ENCODE measurements around the gene TSC22D1. TPM values are rescaled to one million over a fixed set of nuclear protein-coding genes. Genes with fewer than 3 reads are reported as not detected.
A peak's percentile ranks its signal among the peaks of the same experiment; 100 is the strongest.

The TSC22D1 gene
- total RNA-seq (2014; rRNA removed) (163 and 194 TPM in 2 replicates), Bru-seq, nascent RNA (percentile 93 among the genes with signal in this experiment), BruChase-seq, experiment 1, labeled RNA remaining after a 6-hour chase (percentile 85 among the genes with signal in this experiment), BruChase-seq, experiment 2, labeled RNA remaining after a 2-hour chase (percentile 92 among the genes with signal in this experiment)
- long read RNA-seq, full-length matches to known transcripts, result 519 of 567 reads
- long read RNA-seq, partial matches to known transcripts, result 4 of 567 reads
- long read RNA-seq, other reads (novel, unspliced or antisense), result 44 of 567 reads

GRCh38 chr13:44575741-44576350 lies at the start of gene TSC22D1:
Gene TSC22D1 (minus strand): TSS chr13:44576330. CDS start chr13:44576074, 256 bp downstream.
- intact Hi-C loops (cut with micrococcal nuclease), result loop anchor here (2.0 to 5.0 kb wide), 4 partner anchors 139 to 396 kb away; no protein-coding TSS in a partner anchor
- CTCF ChIA-PET, result no interaction called here
- no peaks in the 10 kb centered on the region for H3K9me2 ChIP-seq (replicated peaks; ENCODE audit: low read length)
- POLR2A ChIA-PET (ENCODE audit: unreplicated experiment), result interaction anchor here (0.6 kb wide), 1 partner anchor 88 kb away, joined by 5 read pairs; no protein-coding TSS in a partner anchor
- H2AFZ ChIP-seq (ENCODE audit: low read length), result peak within 1 kb of the TSS; percentile 75
- H3K27ac ChIP-seq (ENCODE audit: low read length), result peak within 1 kb of the TSS; percentile 80
- peak within 1 kb of the TSS; percentile 84 for H3K4me3 ChIP-seq (ENCODE audit: low read length)
- no peak for TF ChIP-seq EZH2phosphoT487 (IDR thresholded peaks at IDR 0.05; ENCODE audit: borderline replicate concordance, low read length)
- no peak for TF ChIP-seq CTCF (conservative IDR thresholded peaks at IDR 0.05; ENCODE audit: low read depth, low read length)
- no peak for TF ChIP-seq EZH2 (IDR thresholded peaks at IDR 0.05; ENCODE audit: low read length, unreplicated experiment)
- 0 out of 2 replicates have a peak, but pooled peaks cover 3% of the 10 kb centered on the region for H3K36me3 ChIP-seq (ENCODE audit: low read depth, low read length)
- H3K27me3 ChIP-seq (ENCODE audit: low read length), result no peaks in the 10 kb centered on the region
- H3K9me3 ChIP-seq (ENCODE audit: low read length), result no peaks in the 10 kb centered on the region
- ATAC-seq (no peak), DNase-seq (peak; percentile 21)
- BruUV-seq (replicated peaks), result TSS peak; percentile 20
- H3K79me2 ChIP-seq (ENCODE audit: low read length), result peaks cover 61% of the 10 kb centered on the region
- H3F3A ChIP-seq (ENCODE audit: low read length, unreplicated experiment), result no peaks in the 10 kb centered on the region
- H3K4me2 ChIP-seq (ENCODE audit: low read length), result peak within 1 kb of the TSS; percentile 94
- peaks cover 26% of the 10 kb centered on the region for H4K20me1 ChIP-seq (ENCODE audit: low read length)
- peak within 1 kb of the TSS; percentile 81 for H3K9ac ChIP-seq (ENCODE audit: low read length)
- H3K4me1 ChIP-seq (ENCODE audit: insufficient read depth, low read length), result peaks cover 39% of the 10 kb centered on the region

GRCh38 chr13:44622708-44623107 lies 46.6 kb upstream of the TSC22D1 start:
- no peak for TF ChIP-seq EZH2 (IDR thresholded peaks at IDR 0.05; ENCODE audit: low read length, unreplicated experiment)
- TF ChIP-seq EZH2phosphoT487 (IDR thresholded peaks at IDR 0.05; ENCODE audit: borderline replicate concordance, low read length), result no peak
- no peak for TF ChIP-seq CTCF (conservative IDR thresholded peaks at IDR 0.05; ENCODE audit: low read depth, low read length)
- Histone ChIP-seq H3K27ac (ENCODE audit: low read length) (no peak overlapping the region), H3K27me3 (ENCODE audit: low read length) (no peaks in the 10 kb centered on the region), H3K9me3 (ENCODE audit: low read length) (no peaks in the 10 kb centered on the region), H4K20me1 (ENCODE audit: low read length) (no peaks in the 10 kb centered on the region), H3K36me3 (ENCODE audit: low read depth, low read length) (no peaks in the 10 kb centered on the region), H3F3A (ENCODE audit: low read length, unreplicated experiment) (no peaks in the 10 kb centered on the region), H3K4me3 (ENCODE audit: low read length) (no peak overlapping the region), H3K4me1 (ENCODE audit: insufficient read depth, low read length) (peaks cover 8% of the 10 kb centered on the region), H3K9ac (ENCODE audit: low read length) (no peak overlapping the region), H2AFZ (ENCODE audit: low read length) (no peak overlapping the region), H3K4me2 (ENCODE audit: low read length) (no peak overlapping the region), H3K9me2 (replicated peaks; ENCODE audit: low read length) (no peaks in the 10 kb centered on the region), H3K79me2 (ENCODE audit: low read length) (no peaks in the 10 kb centered on the region)
- BruUV-seq (replicated peaks), result no TSS peak
- intact Hi-C loops (cut with micrococcal nuclease), result no loop called here
- no peak for DNase-seq
- ChIA-PET POLR2A (ENCODE audit: unreplicated experiment) (no interaction called here), CTCF (no interaction called here)
- no peak for ATAC-seq

- intact Hi-C loops (cut with micrococcal nuclease), result no loop called here
- CTCF ChIA-PET, result no interaction called here
These were observed 46.1 kb upstream of the TSC22D1 start for GRCh38 chr13:44622261-44622660.

More at GRCh38 chr13:44622261-44622660, 46.1 kb upstream of the TSC22D1 start:
- Histone ChIP-seq H3K36me3 (ENCODE audit: low read depth, low read length) (no peaks in the 10 kb centered on the region), H4K20me1 (ENCODE audit: low read length) (no peaks in the 10 kb centered on the region), H3K9me3 (ENCODE audit: low read length) (no peaks in the 10 kb centered on the region), H3K27me3 (ENCODE audit: low read length) (no peaks in the 10 kb centered on the region), H3K4me2 (ENCODE audit: low read length) (no peak overlapping the region), H3K4me3 (ENCODE audit: low read length) (no peak overlapping the region), H3K27ac (ENCODE audit: low read length) (no peak overlapping the region), H2AFZ (ENCODE audit: low read length) (no peak overlapping the region), H3K79me2 (ENCODE audit: low read length) (no peaks in the 10 kb centered on the region), H3F3A (ENCODE audit: low read length, unreplicated experiment) (no peaks in the 10 kb centered on the region), H3K4me1 (ENCODE audit: insufficient read depth, low read length) (peaks cover 4% of the 10 kb centered on the region), H3K9ac (ENCODE audit: low read length) (no peak overlapping the region), H3K9me2 (replicated peaks; ENCODE audit: low read length) (no peaks in the 10 kb centered on the region)
- BruUV-seq (replicated peaks), result no TSS peak
- DNase-seq (no peak), ATAC-seq (no peak)
- POLR2A ChIA-PET (ENCODE audit: unreplicated experiment), result no interaction called here
- TF ChIP-seq EZH2 (IDR thresholded peaks at IDR 0.05; ENCODE audit: low read length, unreplicated experiment) (no peak), EZH2phosphoT487 (IDR thresholded peaks at IDR 0.05; ENCODE audit: borderline replicate concordance, low read length) (no peak), CTCF (conservative IDR thresholded peaks at IDR 0.05; ENCODE audit: low read depth, low read length) (no peak)
